GM12875 (cell line): ENCODE results near the gene SNED1.
A peak's percentile ranks its signal among the peaks of the same experiment; 100 is the strongest.

Experiments used
- H3K4me3 ChIP-seq: one replicate; pipeline ENCODE4 v1.5.1; 2011; ENCODE audit warnings: low read depth, low read length, control low read depth
- TF ChIP-seq, protein P1 (sequence below): IDR thresholded peaks from 2 replicates; pipeline ENCODE4 v1.5.1; 2011; ENCODE audit warnings: low read depth, mild to moderate bottlenecking, control low read depth, inconsistent platforms, low read length, moderate library complexity, borderline replicate concordance; ENCODE audit not compliant: insufficient read depth

Gene SNED1

DNA sequence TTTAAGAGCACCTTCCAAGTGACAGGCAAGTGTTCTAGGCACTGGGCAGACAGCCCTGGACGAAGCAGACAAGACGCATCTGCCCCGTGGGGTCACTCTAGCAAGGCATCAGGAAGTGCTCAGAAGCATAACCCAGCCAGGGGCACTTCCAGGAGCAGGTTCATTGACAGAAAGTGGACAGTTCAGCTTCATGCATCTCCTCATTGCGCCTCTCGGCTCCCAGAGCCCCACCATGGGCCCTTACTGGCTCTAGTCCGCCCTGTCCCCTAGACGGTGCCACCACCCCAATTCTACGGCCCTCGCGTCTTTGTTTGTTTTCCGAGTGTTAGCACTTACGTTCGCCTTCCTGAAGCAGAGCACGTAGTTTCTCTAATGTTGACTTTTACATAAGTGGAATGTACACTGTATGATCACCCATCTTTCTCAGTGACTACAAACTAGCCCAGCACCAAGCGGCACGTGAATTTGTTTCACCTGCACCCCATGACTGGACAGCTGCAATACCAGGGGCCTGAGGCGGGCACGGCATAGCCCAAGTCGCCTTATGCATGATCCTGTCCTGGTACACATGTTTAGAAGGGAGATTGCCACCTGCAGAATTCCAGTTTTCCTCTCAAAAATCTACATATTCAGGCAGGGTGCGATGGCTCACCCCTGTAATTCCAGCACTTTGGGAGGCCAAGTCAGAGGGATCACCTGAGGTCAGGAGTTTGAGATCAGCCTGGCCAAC is 33.2 kb downstream of the SNED1 start:
- TF ChIP-seq, protein P1, sequence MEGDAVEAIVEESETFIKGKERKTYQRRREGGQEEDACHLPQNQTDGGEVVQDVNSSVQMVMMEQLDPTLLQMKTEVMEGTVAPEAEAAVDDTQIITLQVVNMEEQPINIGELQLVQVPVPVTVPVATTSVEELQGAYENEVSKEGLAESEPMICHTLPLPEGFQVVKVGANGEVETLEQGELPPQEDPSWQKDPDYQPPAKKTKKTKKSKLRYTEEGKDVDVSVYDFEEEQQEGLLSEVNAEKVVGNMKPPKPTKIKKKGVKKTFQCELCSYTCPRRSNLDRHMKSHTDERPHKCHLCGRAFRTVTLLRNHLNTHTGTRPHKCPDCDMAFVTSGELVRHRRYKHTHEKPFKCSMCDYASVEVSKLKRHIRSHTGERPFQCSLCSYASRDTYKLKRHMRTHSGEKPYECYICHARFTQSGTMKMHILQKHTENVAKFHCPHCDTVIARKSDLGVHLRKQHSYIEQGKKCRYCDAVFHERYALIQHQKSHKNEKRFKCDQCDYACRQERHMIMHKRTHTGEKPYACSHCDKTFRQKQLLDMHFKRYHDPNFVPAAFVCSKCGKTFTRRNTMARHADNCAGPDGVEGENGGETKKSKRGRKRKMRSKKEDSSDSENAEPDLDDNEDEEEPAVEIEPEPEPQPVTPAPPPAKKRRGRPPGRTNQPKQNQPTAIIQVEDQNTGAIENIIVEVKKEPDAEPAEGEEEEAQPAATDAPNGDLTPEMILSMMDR = no peak
- H3K4me3 ChIP-seq = no peak overlapping the region

DNA sequence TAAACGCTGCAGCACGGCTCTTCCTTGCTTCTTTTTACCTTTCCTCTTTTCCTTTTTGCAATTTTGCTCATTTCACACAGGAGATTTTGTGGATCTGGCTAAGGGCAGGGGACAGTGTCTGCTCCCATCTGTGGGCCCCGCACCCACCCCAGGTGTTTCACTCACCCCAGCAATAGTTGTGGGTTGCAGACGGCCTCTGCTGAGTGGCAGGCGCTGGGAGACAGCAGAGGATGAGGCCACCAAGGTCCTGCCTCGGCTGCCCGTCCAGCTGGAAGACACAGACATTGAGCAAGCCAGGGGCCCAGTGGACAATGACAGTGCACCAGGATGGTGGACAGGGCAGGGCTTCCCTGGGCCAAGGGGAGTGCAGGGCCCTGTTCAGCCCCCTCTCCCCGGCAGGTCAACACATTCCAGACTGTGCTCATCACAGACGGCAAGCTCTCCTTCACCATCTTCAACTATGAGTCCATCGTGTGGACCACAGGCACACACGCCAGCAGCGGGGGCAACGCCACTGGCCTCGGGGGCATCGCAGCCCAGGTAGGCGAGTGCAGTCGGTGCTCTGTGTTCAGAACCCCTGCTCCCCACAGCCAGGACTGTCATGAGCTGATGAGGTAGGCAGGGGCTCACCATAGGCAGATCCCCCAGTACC is 35.0 kb downstream of the SNED1 start:
- TF ChIP-seq, protein P1 = no peak
- no peak overlapping the region for H3K4me3 ChIP-seq

DNA sequence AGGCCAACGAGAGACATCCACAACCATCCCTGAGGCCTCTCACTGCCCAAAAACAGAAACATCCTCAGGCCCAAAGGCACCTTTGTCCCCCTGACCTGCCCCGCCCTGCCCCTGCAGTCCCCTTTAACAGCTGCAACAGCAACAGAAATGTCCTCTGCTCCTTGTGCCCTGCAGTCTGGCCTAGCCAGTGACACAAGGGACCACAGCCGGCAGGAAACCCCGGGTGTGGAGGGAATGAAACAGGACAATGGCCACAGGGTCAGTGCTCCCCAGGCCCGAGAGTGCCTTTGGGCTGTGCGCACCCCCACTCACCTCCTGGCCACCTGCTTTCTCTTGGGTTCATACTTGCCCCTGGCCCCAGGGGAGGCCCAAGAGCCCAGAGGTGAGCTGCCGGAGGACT is 35.6 kb downstream of the SNED1 start:
- H3K4me3 ChIP-seq = no peak overlapping the region
- TF ChIP-seq, protein P1 = no peak

DNA sequence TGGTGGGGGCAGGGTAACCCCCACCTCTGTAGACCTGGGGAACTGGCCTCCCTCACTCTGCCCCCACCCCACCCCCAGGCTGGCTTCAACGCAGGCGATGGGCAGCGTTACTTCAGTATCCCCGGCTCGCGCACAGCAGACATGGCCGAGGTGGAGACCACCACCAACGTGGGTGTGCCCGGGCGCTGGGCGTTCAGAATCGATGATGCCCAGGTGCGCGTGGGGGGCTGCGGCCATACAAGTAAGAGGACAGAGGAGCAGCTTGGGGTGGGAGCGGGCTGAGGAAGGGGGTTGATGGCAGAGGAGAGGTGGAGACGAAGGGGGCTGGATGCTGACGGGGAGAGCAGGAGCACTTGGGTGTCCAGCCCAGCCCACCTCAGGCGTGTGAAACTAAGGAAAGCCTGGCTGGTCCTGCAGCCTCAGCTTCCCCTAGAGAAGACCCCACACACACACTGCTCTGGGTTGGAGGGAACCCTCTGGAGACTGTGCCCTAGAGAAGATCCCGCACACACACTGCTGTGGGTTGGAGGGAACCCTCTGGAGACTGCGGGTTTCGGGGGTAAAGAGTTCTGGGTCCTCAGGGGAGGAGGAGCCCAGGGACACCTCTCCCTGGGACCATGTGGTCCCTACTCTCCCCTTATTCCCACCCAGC is 36.2 kb downstream of the SNED1 start:
- TF ChIP-seq, protein P1 = no peak
- no peak overlapping the region for H3K4me3 ChIP-seq

DNA sequence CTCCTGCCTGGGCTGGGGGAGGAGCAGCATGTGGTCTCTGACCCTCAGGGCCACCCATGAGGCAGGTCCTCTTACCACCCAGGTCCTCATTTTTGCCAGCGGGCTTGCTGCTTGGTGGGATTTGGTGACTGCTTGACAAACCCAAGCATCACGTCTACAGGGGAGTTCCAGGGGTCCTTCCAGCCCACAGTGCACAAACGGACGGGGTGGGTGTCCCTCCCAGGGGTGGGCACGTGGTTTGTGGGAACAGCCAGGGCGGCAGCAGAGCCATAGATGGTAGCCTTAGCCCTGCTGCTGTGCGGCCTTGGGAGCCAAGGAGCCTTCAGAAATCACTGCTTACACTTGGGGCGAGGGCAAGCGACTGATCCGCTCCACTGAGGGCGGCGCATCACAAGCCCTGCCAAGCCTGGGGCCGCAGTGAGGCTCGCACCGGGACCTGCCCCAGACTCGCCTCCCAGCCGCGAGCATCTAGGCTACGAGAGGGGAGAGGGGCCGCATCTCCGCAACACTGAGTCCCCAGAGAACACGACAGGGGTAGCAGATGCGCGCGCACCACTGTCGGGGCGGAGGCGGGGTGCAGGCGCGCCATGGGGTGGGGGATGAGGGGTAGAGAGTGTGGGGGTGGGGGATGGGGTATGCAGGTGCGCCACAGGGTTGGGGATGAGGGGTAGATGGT is 36.9 kb downstream of the SNED1 start:
- H3K4me3 ChIP-seq = no peak overlapping the region
- TF ChIP-seq, protein P1 = no peak

DNA sequence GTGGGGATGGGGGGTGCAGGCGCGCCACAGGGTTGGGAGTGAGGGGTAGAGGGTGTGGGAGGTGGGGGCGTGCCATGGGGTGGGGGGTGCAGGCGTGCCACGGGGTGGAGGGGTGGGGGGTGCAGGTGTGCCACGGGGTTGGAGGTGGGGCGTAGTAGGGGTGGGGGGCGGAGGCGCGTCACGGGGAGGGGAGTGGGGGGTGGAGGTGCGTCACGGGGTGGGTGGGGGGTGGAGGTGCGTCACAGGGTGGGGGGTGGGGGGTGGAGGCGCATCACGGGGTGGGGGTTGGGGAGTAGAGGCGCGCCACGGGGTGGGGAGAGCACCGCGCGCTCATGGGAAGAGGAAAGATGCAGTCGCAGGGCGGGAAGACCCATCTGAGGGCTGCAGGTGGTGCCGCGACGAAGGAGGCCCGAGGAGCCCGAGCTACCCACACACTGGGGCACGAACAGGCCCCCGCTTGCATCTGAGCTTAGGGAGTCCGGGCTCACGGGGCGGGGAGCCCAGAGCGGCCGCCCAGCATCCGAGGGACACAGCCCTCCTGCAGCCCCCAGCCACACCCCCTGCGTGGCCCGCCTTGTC is 37.5 kb downstream of the SNED1 start:
- TF ChIP-seq, protein P1 = no peak
- peak overlapping the region; percentile 52 for H3K4me3 ChIP-seq
